ENCODE data around the gene TCERG1L. TPM values are rescaled to one million over a fixed set of nuclear protein-coding genes. Genes with fewer than 3 reads are reported as not detected.
A peak's percentile ranks its signal among the peaks of the same experiment; 100 is the strongest.

TCERG1L gene
- total RNA-seq, 2 donors from 2014 or later, result 4.0 to 4.2 TPM

DNA sequence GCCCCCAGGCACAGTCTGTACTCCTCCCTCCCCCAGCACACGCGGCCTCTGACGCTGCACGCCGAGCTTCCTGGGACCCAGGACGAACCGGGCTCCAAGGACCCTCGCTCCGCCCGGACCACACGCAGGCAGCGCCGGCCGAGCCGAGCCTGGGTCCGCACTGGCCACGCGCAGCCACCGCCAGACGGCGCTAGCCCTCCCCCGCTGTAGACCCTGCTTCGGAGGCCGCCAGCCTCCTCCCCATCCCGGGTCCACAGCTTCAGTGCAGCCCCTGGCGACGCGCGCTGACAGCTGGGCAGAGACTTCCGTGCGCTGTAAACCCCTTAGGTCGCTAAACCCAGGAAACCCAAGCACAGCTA, 936 bp upstream of the TCERG1L start:
- H3K4me1 ChIP-seq, result peaks cover 18% of the 10 kb centered on the region
- H3K9me3 ChIP-seq, result no peaks in the 10 kb centered on the region
- H3K27ac ChIP-seq, result no peak overlapping the region
- TF ChIP-seq, protein P1, sequence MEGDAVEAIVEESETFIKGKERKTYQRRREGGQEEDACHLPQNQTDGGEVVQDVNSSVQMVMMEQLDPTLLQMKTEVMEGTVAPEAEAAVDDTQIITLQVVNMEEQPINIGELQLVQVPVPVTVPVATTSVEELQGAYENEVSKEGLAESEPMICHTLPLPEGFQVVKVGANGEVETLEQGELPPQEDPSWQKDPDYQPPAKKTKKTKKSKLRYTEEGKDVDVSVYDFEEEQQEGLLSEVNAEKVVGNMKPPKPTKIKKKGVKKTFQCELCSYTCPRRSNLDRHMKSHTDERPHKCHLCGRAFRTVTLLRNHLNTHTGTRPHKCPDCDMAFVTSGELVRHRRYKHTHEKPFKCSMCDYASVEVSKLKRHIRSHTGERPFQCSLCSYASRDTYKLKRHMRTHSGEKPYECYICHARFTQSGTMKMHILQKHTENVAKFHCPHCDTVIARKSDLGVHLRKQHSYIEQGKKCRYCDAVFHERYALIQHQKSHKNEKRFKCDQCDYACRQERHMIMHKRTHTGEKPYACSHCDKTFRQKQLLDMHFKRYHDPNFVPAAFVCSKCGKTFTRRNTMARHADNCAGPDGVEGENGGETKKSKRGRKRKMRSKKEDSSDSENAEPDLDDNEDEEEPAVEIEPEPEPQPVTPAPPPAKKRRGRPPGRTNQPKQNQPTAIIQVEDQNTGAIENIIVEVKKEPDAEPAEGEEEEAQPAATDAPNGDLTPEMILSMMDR (IDR thresholded peaks at IDR 0.05), result peak in 4 of 7 experiments; percentile 9 to 42 (median 32)
- no peak for TF ChIP-seq POLR2A (IDR thresholded peaks at IDR 0.05)
- H3K4me3 ChIP-seq, result no peak overlapping the region
- peaks cover 0 to 5% of the 10 kb centered on the region in 2 donors for H3K27me3 ChIP-seq
- no peaks in the 10 kb centered on the region for H3K36me3 ChIP-seq (replicated peaks in 1 of 2; ENCODE audit: insufficient read depth in 1 of 2, low read depth in 2 of 2)
- DNase-seq, result peak in 2 of 4 donors; percentile 27 to 48
- ATAC-seq, result no peak
- 6 to 7% methylated on average over 29 to 32 of the region's 32 CpGs for WGBS, 2 donors
- intact Hi-C loops (cut with DNase I), result no loop called here

DNA sequence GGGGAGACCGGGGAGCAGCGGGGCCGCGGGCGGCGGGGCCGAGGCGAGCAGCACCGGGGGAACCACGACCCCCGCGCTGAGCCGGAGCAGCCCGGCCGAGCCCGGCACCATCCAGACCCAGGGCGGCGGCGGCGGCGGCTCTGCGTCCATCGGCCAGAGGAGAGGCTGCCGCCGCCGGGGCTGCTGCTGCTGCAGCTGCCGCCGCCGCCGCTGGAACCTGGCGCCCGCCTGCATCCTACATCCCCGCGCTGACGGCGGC, 190 bp downstream of the TCERG1L start:
- no peak overlapping the region for H3K27ac ChIP-seq
- TF ChIP-seq, protein P1 (IDR thresholded peaks at IDR 0.05), result no peak
- no peak for TF ChIP-seq POLR2A (IDR thresholded peaks at IDR 0.05)
- no peak overlapping the region for H3K4me3 ChIP-seq
- no peaks in the 10 kb centered on the region for H3K36me3 ChIP-seq (replicated peaks in 1 of 2; ENCODE audit: insufficient read depth in 1 of 2, low read depth in 2 of 2)
- DNase-seq, result no peak
- peaks cover 0 to 5% of the 10 kb centered on the region in 2 donors for H3K27me3 ChIP-seq
- intact Hi-C loops (cut with DNase I), result no loop called here
- no peak for ATAC-seq
- WGBS, 2 donors, result 1 to 6% methylated on average over 6 to 27 of the region's 36 CpGs
- H3K4me1 ChIP-seq, result peaks cover 18% of the 10 kb centered on the region
- H3K9me3 ChIP-seq, result no peaks in the 10 kb centered on the region

DNA sequence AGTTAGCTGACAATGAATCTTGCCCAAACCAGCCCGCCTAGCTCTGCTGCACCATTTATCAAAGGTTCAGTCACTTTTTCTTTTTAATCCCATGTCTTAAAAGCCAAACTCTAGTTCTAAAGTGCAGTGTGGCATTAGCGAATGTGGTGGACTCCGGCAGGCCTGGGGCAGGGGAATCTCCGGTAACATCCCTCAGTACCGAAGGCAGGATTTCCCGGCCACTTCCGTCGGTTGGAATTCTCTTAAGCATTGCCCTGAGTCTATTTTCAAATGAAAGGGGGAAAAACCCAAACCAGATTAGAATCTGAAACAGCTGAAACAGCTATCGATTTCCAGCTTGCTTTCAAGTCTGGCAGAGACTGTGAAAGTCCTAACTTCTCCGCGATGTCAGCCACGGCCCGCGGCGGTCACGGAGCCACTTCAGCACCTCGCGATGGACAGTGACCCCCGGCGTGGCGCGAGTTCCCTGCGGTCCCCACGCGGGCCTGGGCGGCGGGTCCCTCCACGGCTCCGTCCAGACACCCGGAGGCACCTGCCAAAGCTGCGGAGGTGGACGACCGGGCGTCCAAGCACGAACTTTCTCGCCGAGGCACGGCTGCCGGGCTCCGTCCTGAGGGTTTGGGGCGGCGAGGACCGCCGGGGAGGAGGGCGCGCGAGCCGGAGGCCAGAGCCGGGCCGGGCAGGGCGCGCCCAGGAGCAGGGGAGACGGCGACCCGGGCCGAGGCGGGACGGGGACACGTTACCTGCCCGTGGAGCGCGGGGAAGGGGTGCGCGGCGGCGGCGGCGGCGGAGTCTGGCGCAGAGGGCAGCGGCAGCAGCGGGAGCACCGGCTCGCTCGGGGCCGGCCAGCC, 745 bp downstream of the TCERG1L start:
- TF ChIP-seq POLR2A (IDR thresholded peaks at IDR 0.05), result no peak
- TF ChIP-seq, protein P1 (IDR thresholded peaks at IDR 0.05), result no peak
- no peak overlapping the region for H3K4me3 ChIP-seq
- intact Hi-C loops (cut with DNase I), result no loop called here
- 1 to 10% methylated on average over 35 to 76 of the region's 76 CpGs for WGBS, 2 donors
- no peak overlapping the region for H3K27ac ChIP-seq
- no peaks in the 10 kb centered on the region for H3K9me3 ChIP-seq
- peaks cover 18% of the 10 kb centered on the region for H3K4me1 ChIP-seq
- DNase-seq, result no peak
- H3K36me3 ChIP-seq (replicated peaks in 1 of 2; ENCODE audit: insufficient read depth in 1 of 2, low read depth in 2 of 2), result no peaks in the 10 kb centered on the region
- H3K27me3 ChIP-seq, result peaks cover 0 to 5% of the 10 kb centered on the region in 2 donors
- no peak for ATAC-seq

DNA sequence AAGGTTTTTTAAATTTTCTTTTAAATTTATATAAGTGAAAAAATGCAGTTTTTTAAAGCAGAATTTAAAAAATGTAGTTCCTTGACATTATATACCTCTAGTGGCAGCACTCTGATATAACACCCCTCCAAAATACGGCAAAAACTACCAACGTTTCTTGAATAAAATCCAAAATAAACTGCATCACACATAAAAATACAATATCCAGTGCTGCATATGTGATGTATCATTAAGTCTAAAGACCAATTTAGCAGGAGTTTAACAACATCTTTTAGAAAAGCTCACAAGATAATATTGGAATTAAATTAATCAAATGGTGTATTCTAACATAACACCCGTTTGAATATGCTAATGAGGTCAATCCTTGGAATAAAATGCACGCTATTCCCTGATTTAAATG, 1.4 kb downstream of the TCERG1L start:
- Histone ChIP-seq H3K9me3 (no peaks in the 10 kb centered on the region), H3K27ac (no peak overlapping the region), H3K27me3 (peaks cover 0 to 5% of the 10 kb centered on the region in 2 donors), H3K36me3 (replicated peaks in 1 of 2; ENCODE audit: insufficient read depth in 1 of 2, low read depth in 2 of 2) (no peaks in the 10 kb centered on the region), H3K4me3 (no peak overlapping the region), H3K4me1 (peaks cover 18% of the 10 kb centered on the region)
- intact Hi-C loops (cut with DNase I), result no loop called here
- TF ChIP-seq, protein P1 (IDR thresholded peaks at IDR 0.05), result peak in 5 of 7 experiments; percentile 5 to 29 (median 21)
- no peak for TF ChIP-seq POLR2A (IDR thresholded peaks at IDR 0.05)
- no peak for DNase-seq
- no peak for ATAC-seq
- 6 to 7% methylated on average over 4 of the region's 4 CpGs for WGBS, 2 donors

GRCh38 chr10:131300508-131300907, 11.0 kb downstream of the TCERG1L start:
- WGBS, 2 donors, result 49 to 51% methylated on average over 3 of the region's 3 CpGs
- DNase-seq (no peak), ATAC-seq (no peak)
- no peak overlapping the region for H3K4me3 ChIP-seq
- TF ChIP-seq, protein P1 (IDR thresholded peaks at IDR 0.05), result no peak
- no peak for TF ChIP-seq POLR2A (IDR thresholded peaks at IDR 0.05)
- H3K4me1 ChIP-seq, result no peaks in the 10 kb centered on the region
- intact Hi-C loops (cut with DNase I), result no loop called here
- H3K27ac ChIP-seq, result no peak overlapping the region
- H3K9me3 ChIP-seq, result peaks cover 0 to 5% (median 0%) of the 10 kb centered on the region in 3 donors
- no peaks in the 10 kb centered on the region for H3K36me3 ChIP-seq (replicated peaks in 1 of 2; ENCODE audit: insufficient read depth in 1 of 2, low read depth in 2 of 2)
- H3K27me3 ChIP-seq, result no peaks in the 10 kb centered on the region

Measured in body of pancreas (tissue), 4 donors.